DMS114 treated with DMSO at 0.1 percent for 48 hours (cell line): ENCODE measurements around the gene KCNN3.

Experiments used
- DNase-seq: peaks from one replicate; lab custom pipeline; 2025; ENCODE audit not compliant: unreplicated experiment; lab: John Stamatoyannopoulos, UW

Gene KCNN3

GRCh38 chr1:154819628-154820590 lies 50.2 kb downstream of the KCNN3 start:
- DNase-seq = no peak

- DNase-seq = no peak
Measured at GRCh38 chr1:154818911-154819310, 51.2 kb downstream of the KCNN3 start.

GRCh38 chr1:154816937-154817336 lies 53.1 kb downstream of the KCNN3 start:
- no peak for DNase-seq

GRCh38 chr1:154816369-154816768 lies 53.7 kb downstream of the KCNN3 start:
- DNase-seq = no peak

- no peak for DNase-seq
Measured at GRCh38 chr1:154813846-154814505, 56.1 kb downstream of the KCNN3 start.

- DNase-seq = no peak
Measured at GRCh38 chr1:154813300-154813816, 56.7 kb downstream of the KCNN3 start.

GRCh38 chr1:154812877-154813276 lies 57.2 kb downstream of the KCNN3 start:
- no peak for DNase-seq

GRCh38 chr1:154810571-154810970 lies 59.5 kb downstream of the KCNN3 start:
- DNase-seq = no peak

GRCh38 chr1:154809436-154810413 lies 60.4 kb downstream of the KCNN3 start:
- no peak for DNase-seq

GRCh38 chr1:154808909-154809262 lies 61.2 kb downstream of the KCNN3 start:
- no peak for DNase-seq

GRCh38 chr1:154808261-154808908 lies 61.7 kb downstream of the KCNN3 start:
- DNase-seq = no peak

GRCh38 chr1:154807048-154807591 lies 63.0 kb downstream of the KCNN3 start:
- DNase-seq = no peak

GRCh38 chr1:154806333-154806732 lies 63.7 kb downstream of the KCNN3 start:
- no peak for DNase-seq

GRCh38 chr1:154802982-154803920 lies 66.8 kb downstream of the KCNN3 start:
- DNase-seq = no peak

GRCh38 chr1:154802336-154802969 lies 67.6 kb downstream of the KCNN3 start:
- DNase-seq = no peak

- no peak for DNase-seq
Measured at GRCh38 chr1:154801234-154802011, 68.7 kb downstream of the KCNN3 start.

GRCh38 chr1:154799188-154799587 lies 70.9 kb downstream of the KCNN3 start:
- DNase-seq = no peak

- DNase-seq = no peak
Measured at GRCh38 chr1:154798645-154799044, 71.4 kb downstream of the KCNN3 start.
